PC-3 (cell line): ENCODE measurements around the gene YWHAH. TPM values are rescaled to one million over a fixed set of nuclear protein-coding genes. Genes with fewer than 3 reads are reported as not detected.
"Not testable (repeated sequence)": the region's sequence is repeated elsewhere in the genome, so short reads cannot be mapped to it uniquely, and the experiment has no call there.

Experiments used
- ATAC-seq: fragments of 200-7000 bp; cut with Tn5 transposase; 2 replicates; pipeline ENCODE4 v1.9.1; 2020; ENCODE audit warnings: mild to moderate bottlenecking, moderate library complexity
- BruUV-seq: library from RNA; stranded (reverse); fragments of 400-500 nt; replicated peaks from 2 replicates; lab custom pipeline; 2021; lab: Mats Ljungman, UMichigan
- CTCF ChIA-PET: fragments of 300-600 bp; sonication (Branson Sonifier 250); formaldehyde crosslinking; loops from one replicate; lab custom pipeline; 2022; ENCODE audit warnings: antibody characterized with exemption; lab: Charles Lee
- POLR2A ChIA-PET: fragments of 300-600 bp; sonication (Branson Sonifier 250); formaldehyde crosslinking; loops from one replicate; lab custom pipeline; 2022; ENCODE audit warnings: antibody characterized with exemption; ENCODE audit not compliant: unreplicated experiment; lab: Charles Lee
- DNase-seq: peaks from one replicate; pipeline ENCODE4 v3.0.0-alpha.2; 2015
- H2AFZ ChIP-seq: fragments of 300-600 bp; sonication (generic); 2 replicates; pipeline ENCODE4 v1.6.0; 2016; ENCODE audit warnings: antibody characterized with exemption, low read length
- H3F3A ChIP-seq: fragments of 300-600 bp; sonication (generic); one replicate; pipeline ENCODE4 v1.6.0; 2017; ENCODE audit warnings: antibody characterized with exemption, low read length, control low read depth, mild to moderate bottlenecking; ENCODE audit not compliant: unreplicated experiment
- H3K27ac ChIP-seq: fragments of 300-600 bp; sonication (generic); 2 replicates; pipeline ENCODE4 v1.5.1; 2016; ENCODE audit warnings: mild to moderate bottlenecking, low read length
- H3K27me3 ChIP-seq: fragments of 300-600 bp; sonication (generic); 2 replicates; pipeline ENCODE4 v1.6.1; 2016; ENCODE audit warnings: low read length, mixed read lengths
- H3K36me3 ChIP-seq: fragments of 300-600 bp; sonication (generic); 2 replicates; pipeline ENCODE4 v1.6.1; 2016; ENCODE audit warnings: low read depth, mixed run types, low read length, mixed read lengths
- H3K4me1 ChIP-seq: fragments of 300-600 bp; sonication (generic); 2 replicates; pipeline ENCODE4 v1.5.1; 2016; ENCODE audit warnings: low read length; ENCODE audit not compliant: insufficient read depth
- H3K4me2 ChIP-seq: fragments of 300-600 bp; sonication (generic); 2 replicates; pipeline ENCODE4 v1.6.0; 2016; ENCODE audit warnings: low read length
- H3K4me3 ChIP-seq: fragments of 300-600 bp; sonication (generic); 2 replicates; pipeline ENCODE4 v1.5.1; 2016; ENCODE audit warnings: mild to moderate bottlenecking, low read length, mixed read lengths
- H3K79me2 ChIP-seq: fragments of 300-600 bp; sonication (generic); 2 replicates; pipeline ENCODE4 v1.6.1; 2017; ENCODE audit warnings: low read length, mixed read lengths
- H3K9ac ChIP-seq: fragments of 300-600 bp; sonication (generic); 2 replicates; pipeline ENCODE4 v1.6.0; 2016; ENCODE audit warnings: mild to moderate bottlenecking, low read length
- H3K9me2 ChIP-seq: fragments of 300-600 bp; sonication (generic); replicated peaks from 2 replicates; pipeline ENCODE4 v1.6.1; 2016; ENCODE audit warnings: mixed run types, low read length, mixed read lengths
- H3K9me3 ChIP-seq: fragments of 300-600 bp; sonication (generic); 2 replicates; pipeline ENCODE4 v1.6.1; 2016; ENCODE audit warnings: low read length, mixed read lengths
- H4K20me1 ChIP-seq: fragments of 300-600 bp; sonication (generic); 2 replicates; pipeline ENCODE4 v1.6.1; 2016; ENCODE audit warnings: low read length, mixed read lengths
- CTCF ChIP-seq: fragments of 300-600 bp; sonication (generic); conservative IDR thresholded peaks from 2 replicates; pipeline ENCODE4 v1.5.1; 2017; ENCODE audit warnings: antibody characterized with exemption, low read depth, mild to moderate bottlenecking, low read length
- EZH2 ChIP-seq: fragments of 300-600 bp; sonication (generic); IDR thresholded peaks from one replicate; pipeline ENCODE4 v1.6.1; 2017; ENCODE audit warnings: antibody characterized with exemption, mild to moderate bottlenecking, low read length; ENCODE audit not compliant: unreplicated experiment
- EZH2phosphoT487 ChIP-seq: fragments of 300-600 bp; sonication (generic); IDR thresholded peaks from 2 replicates; pipeline ENCODE4 v1.6.1; 2018; ENCODE audit warnings: mild to moderate bottlenecking, antibody characterized with exemption, low read length, borderline replicate concordance
- intact Hi-C: fragments of 100-400 bp; cut with micrococcal nuclease; formaldehyde crosslinking; loops from 2 replicates; pipeline ENCODE4 v1.9.0; 2023
- total RNA-seq: library from RNA; depleted of rRNA; stranded (reverse); fragments of >200 nt; gene quantifications from 2 replicates; pipeline ENCODE4 v1.2.3, GENCODE V29; 2014

Gene YWHAH
- total RNA-seq, 1 experiment from 2014 or later, result 75.0 TPM

- no peak for DNase-seq
- Histone ChIP-seq H3F3A (no peaks in the 10 kb centered on the region), H4K20me1 (no peaks in the 10 kb centered on the region), H3K79me2 (no peaks in the 10 kb centered on the region), H2AFZ (no peak overlapping the region), H3K4me3 (no peak overlapping the region), H3K9me2 (no peaks in the 10 kb centered on the region), H3K27ac (no peak overlapping the region), H3K36me3 (no peaks in the 10 kb centered on the region), H3K4me1 (no peaks in the 10 kb centered on the region), H3K9ac (no peak overlapping the region), H3K4me2 (no peak overlapping the region), H3K9me3 (no peaks in the 10 kb centered on the region), H3K27me3 (no peaks in the 10 kb centered on the region)
- TF ChIP-seq CTCF (no peak), EZH2phosphoT487 (no peak), EZH2 (no peak)
- CTCF ChIA-PET, result interaction anchor here (0.8 to 1.2 kb wide), 2 partner anchors 101 to 104 kb away, joined by 4 read pairs; no protein-coding TSS in a partner anchor
- BruUV-seq, result no TSS peak
- intact Hi-C loops, result loop anchor here (1.0 kb wide), 1 partner anchor 103 kb away; no protein-coding TSS in a partner anchor
- no peak for ATAC-seq
- POLR2A ChIA-PET, result no interaction called here
Measured at GRCh38 chr22:31977939-31978338, 33.6 kb downstream of the YWHAH start.

- no peaks in the 10 kb centered on the region for H3K36me3 ChIP-seq
- H3K4me3 ChIP-seq, result no peak overlapping the region
- no peak overlapping the region for H3K9ac ChIP-seq
- no peak for DNase-seq
- CTCF ChIA-PET, result interaction anchor here (0.6 kb wide), 1 partner anchor 319 kb away, joined by 3 read pairs; no protein-coding TSS in a partner anchor
- H3K9me2 ChIP-seq, result no peaks in the 10 kb centered on the region
- H4K20me1 ChIP-seq, result no peaks in the 10 kb centered on the region
- no peaks in the 10 kb centered on the region for H3K27me3 ChIP-seq
- H3K4me1 ChIP-seq, result no peaks in the 10 kb centered on the region
- POLR2A ChIA-PET, result no interaction called here
- no peaks in the 10 kb centered on the region for H3K9me3 ChIP-seq
- H2AFZ ChIP-seq, result no peak overlapping the region
- intact Hi-C loops, result no loop called here
- H3K27ac ChIP-seq, result no peak overlapping the region
- BruUV-seq, result no TSS peak
- no peaks in the 10 kb centered on the region for H3K79me2 ChIP-seq
- no peak overlapping the region for H3K4me2 ChIP-seq
- TF ChIP-seq EZH2phosphoT487 (no peak), EZH2 (no peak), CTCF (no peak)
- no peaks in the 10 kb centered on the region for H3F3A ChIP-seq
- no peak for ATAC-seq
Measured at GRCh38 chr22:31980628-31981027, 36.3 kb downstream of the YWHAH start.

- H3K4me3 ChIP-seq, DNase-seq, ATAC-seq, H3K4me2 ChIP-seq, H3F3A ChIP-seq, H3K4me1 ChIP-seq, BruUV-seq, POLR2A ChIA-PET, H2AFZ ChIP-seq, H3K9me2 ChIP-seq, H3K27ac ChIP-seq, H3K9ac ChIP-seq, H3K9me3 ChIP-seq, CTCF ChIA-PET, H3K27me3 ChIP-seq, H4K20me1 ChIP-seq, H3K36me3 ChIP-seq, H3K79me2 ChIP-seq, intact Hi-C loops: not testable (repeated sequence)
Measured at GRCh38 chr22:31981976-31982375, 37.6 kb downstream of the YWHAH start.
